HL-60/S4 treated with phorbol 12-myristate 13-acetate at 8.2 ng/mL for 4 days and 3 days (cell line): ENCODE results near the gene XPNPEP1.

Experiments
- in situ Hi-C: fragments of 300-500 bp; cut with MboI; formaldehyde crosslinking; loops from 2 replicates; pipeline ENCODE4 v1.15.0; 2022; ENCODE audit warnings: low sequenced_read_pairs

The XPNPEP1 gene

DNA sequence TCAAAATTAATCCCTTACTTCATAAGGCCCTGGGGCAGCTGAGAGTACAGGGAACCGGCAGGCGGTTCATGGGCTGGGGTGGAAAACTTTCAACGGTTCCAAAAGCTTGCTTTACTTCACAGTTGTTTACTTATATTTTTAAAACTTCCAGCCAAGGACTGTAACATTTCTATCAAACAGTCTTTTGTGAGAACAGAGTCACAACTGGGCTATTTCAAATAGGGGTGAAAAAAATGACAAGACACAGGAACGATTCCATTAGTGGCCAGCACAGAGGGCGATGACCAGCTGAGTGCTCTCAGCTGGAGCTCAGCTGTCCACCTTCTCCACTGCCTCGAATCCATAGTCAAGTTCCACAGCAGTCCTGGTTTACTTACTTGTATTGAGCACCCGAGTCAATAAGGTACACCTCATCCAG lies 48.2 kb downstream of the XPNPEP1 start:
- in situ Hi-C loops: loop anchor here (25.0 kb wide), 1 partner anchor 387 kb away; no protein-coding TSS in a partner anchor

- in situ Hi-C loops: no loop called here
Observed at GRCh38 chr10:109871476-109871875, 51.8 kb downstream of the XPNPEP1 start.

- in situ Hi-C loops: no loop called here
Observed at GRCh38 chr10:109866995-109867635, 56.2 kb downstream of the XPNPEP1 start.

GRCh38 chr10:109866168-109866994 lies 56.9 kb downstream of the XPNPEP1 start:
- in situ Hi-C loops: no loop called here

DNA sequence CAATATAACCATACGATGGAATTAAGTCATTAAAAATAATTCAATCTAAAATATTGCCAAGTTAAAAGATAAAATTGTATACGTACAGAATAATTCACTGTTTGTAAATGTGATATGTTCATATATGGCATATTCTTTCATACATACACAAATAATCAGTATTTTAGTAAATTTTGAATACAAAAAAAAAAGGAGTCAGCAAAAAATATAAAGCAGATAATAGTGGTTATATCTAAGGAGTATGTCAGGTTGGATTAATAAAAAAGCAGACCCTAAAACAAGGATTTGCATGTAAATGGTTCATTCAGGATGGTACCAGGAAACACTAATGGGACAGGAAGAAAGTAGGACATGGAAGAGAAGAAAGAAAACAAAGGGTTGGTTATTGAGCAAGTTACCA lies 59.5 kb downstream of the XPNPEP1 start:
- in situ Hi-C loops: no loop called here

DNA sequence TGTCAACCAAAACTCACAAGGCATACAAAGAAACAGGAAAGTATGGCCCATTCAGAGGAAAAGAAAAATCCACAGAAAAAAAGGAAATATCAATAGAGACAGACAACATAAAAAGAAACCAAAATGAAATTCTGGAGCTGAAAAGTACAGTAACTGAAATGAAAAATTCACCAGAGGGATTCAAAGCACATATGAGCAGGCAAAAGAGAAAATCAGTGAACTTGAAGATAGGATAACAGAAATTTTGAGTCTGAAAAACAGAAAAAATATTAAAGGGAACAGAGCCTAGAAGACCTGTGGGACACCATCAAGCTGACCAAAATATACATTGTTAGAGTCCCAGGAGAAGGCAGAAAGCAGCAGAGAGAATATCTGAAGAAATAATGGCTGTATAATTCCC lies 60.6 kb downstream of the XPNPEP1 start:
- in situ Hi-C loops: no loop called here

GRCh38 chr10:109862041-109862440 lies 61.3 kb downstream of the XPNPEP1 start:
- in situ Hi-C loops: no loop called here

GRCh38 chr10:109861081-109861480 lies 62.2 kb downstream of the XPNPEP1 start:
- in situ Hi-C loops: no loop called here

GRCh38 chr10:109859221-109859620 lies 64.1 kb downstream of the XPNPEP1 start:
- in situ Hi-C loops: no loop called here

GRCh38 chr10:109855746-109856145 lies 67.6 kb downstream of the XPNPEP1 start:
- in situ Hi-C loops: no loop called here

- in situ Hi-C loops: no loop called here
Observed at GRCh38 chr10:109853921-109854320, 69.4 kb downstream of the XPNPEP1 start.

GRCh38 chr10:109852475-109853037 lies 70.8 kb downstream of the XPNPEP1 start:
- in situ Hi-C loops: no loop called here

- in situ Hi-C loops: no loop called here
Observed at GRCh38 chr10:109851616-109852474, 71.5 kb downstream of the XPNPEP1 start.

DNA sequence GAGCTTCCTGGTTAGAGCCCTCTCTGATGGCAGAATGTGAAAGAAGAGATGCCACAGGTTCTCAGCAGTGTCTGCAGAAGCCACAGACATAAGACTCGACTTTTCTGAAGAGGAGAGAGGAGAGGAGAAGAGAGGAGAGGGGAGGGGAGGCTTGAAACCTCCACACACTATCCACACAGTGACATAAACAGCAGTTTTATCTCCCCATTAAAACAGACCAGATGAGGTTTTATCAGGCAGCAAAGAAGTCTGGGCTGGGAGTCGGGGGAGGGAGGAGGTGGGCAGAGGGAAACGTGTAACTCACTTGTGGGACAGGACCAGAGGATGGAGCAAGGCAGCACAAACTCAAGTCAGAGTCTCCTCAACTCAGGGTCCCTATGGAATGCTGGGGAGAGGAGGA lies 76.5 kb downstream of the XPNPEP1 start:
- in situ Hi-C loops: no loop called here

DNA sequence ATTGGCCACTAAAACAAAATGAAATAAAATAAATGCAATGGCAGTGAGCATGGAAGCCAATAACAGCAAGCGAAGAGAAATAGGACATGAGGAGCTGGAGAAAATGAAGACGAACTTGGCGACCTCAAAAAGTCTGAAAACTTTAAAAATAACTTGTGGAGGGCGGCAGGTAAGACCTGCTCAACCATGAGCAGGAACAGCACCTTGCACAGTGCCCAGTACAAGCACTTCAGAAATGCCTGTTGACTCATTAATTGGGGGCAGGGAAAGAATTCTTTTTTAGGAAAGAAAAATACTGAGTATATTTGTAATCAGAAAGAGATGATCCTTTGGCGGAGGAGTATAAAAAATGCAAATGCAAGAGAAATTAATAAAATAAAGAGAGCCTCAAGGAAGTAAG lies 78.0 kb downstream of the XPNPEP1 start:
- in situ Hi-C loops: no loop called here

DNA sequence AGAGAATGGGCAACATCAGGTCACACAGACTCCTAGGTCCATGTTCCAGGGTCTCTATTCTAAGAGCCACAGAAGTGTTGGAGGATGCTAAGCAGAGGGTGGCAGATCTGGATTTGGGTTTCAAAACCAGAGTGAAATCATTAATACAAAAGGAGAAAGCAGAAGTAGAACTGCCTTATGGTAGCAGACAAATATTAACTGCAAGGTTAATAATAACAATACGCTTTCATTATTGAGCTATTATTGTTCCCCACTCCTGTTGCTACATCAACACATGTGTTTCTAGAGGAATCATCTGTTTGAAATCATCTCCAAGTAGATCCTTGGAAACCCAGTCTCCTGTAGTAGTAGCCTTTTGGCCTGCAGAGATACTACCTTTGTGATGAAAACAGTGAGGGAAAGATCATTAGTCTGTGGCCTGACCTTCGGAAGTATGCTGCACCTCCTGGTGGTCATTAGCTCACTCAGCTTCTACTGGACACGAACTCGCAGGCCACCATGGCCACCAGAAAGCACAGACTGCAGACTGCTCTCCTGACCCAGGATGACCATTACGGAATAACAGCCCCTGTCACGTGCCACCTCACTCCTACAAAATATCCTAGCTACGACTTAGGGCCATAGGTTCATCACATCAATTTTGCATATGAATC lies 84.6 kb downstream of the XPNPEP1 start:
- in situ Hi-C loops: no loop called here

- in situ Hi-C loops: no loop called here
Observed at GRCh38 chr10:109837384-109837783, 85.9 kb downstream of the XPNPEP1 start.

- in situ Hi-C loops: no loop called here
Observed at GRCh38 chr10:109835257-109835656, 88.1 kb downstream of the XPNPEP1 start.

GRCh38 chr10:109831846-109832245 lies 91.5 kb downstream of the XPNPEP1 start:
- in situ Hi-C loops: no loop called here

- in situ Hi-C loops: no loop called here
Observed at GRCh38 chr10:109824206-109824605, 99.1 kb downstream of the XPNPEP1 start.

- in situ Hi-C loops: no loop called here
Observed at GRCh38 chr10:109823196-109823595, 100.1 kb downstream of the XPNPEP1 start.
